HG03378 (cell line): ENCODE results near the gene RCC1.
A peak's percentile ranks its signal among the peaks of the same experiment; 100 is the strongest.
"Not testable (repeated sequence)": the region's sequence is repeated elsewhere in the genome, so short reads cannot be mapped to it uniquely, and the experiment has no call there.

Experiments used
- ATAC-seq: cut with Tn5 transposase; IDR thresholded peaks from one replicate; pipeline ENCODE4 v1.9.1; 2021; ENCODE audit warnings: mild to moderate bottlenecking, moderate library complexity; ENCODE audit not compliant: unreplicated experiment

Gene RCC1, protein sequence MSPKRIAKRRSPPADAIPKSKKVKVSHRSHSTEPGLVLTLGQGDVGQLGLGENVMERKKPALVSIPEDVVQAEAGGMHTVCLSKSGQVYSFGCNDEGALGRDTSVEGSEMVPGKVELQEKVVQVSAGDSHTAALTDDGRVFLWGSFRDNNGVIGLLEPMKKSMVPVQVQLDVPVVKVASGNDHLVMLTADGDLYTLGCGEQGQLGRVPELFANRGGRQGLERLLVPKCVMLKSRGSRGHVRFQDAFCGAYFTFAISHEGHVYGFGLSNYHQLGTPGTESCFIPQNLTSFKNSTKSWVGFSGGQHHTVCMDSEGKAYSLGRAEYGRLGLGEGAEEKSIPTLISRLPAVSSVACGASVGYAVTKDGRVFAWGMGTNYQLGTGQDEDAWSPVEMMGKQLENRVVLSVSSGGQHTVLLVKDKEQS

DNA sequence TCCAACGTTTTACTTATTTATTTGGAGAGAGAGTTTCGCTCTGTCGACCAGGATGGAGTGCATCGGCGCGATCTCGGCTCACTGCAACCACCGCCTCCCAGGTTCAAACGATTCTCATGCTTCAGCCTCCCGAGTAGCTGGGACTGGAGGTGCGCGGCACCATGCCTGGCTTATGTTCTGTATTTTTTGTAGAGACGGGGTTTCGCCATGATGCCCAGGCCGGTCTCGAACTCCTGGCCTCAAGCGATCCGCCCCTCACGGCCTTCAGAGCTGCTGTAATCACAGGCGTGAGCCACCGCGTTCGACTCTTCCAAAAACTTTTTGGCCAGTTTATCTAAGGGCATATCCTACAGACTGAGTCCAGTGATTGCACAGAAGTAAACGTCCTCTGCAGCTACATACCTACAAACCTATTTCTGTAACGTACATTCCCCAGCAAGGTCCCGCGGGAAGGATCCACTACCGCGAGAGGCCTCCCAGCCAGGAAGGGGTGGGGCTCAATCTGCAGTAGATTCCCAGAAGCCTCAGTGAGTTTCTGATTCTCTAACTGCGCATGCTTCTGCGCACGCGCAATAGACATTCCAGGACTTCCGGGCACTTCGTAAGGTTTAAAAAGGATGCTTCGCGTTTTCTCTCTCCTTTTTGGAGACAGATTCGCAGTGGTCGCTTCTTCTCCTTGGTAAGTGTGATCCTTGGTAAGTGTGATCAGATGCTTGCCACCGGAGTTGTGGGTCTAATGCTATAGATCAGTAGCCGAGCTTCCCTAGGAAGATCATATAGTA is at the start of gene RCC1:
Gene RCC1 (plus strand): TSS at position 638 of the 782 bp plus-strand sequence. CDS start 23,824 bp downstream, outside the sequence.
- ATAC-seq, result peak; percentile 69

DNA sequence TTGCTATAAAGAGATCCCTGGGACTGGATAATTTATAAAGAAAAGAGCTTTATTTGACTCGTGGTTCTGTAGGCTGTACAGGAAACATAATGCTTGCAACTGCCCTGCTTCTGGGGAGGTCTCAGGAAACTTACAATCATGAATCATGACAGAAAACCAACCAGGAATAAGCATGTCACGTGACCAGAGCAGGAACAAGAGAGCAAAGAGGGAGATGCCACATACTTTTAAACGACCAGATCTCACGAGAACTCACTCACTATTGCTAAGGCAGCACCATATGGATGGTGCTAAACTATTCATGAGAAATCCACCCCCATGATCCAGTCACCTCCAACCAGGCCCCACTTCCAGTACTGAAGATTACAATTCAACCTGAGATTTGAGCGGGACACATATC is 49.8 kb upstream of the RCC1 start:
- ATAC-seq, result no peak

DNA sequence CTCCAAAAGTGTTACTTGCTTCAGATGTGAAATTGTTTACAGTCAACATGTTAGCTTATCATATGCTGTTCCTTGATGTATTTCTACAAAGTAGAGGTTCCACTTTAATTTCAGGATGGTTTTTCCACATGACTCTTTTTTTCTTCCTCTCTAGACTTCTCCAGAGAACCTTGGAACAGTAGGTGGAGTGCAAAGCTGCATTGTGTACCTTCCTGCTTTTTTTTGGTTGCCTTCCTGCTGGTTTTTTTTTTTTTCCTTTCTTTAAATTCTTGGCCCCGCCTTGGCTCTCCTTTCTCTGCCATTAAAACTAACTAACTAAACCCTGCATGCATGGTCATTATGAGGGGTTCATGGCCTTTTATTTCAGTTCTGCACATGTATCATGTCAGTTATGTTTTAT is 48.2 kb upstream of the RCC1 start:
- ATAC-seq, result no peak

DNA sequence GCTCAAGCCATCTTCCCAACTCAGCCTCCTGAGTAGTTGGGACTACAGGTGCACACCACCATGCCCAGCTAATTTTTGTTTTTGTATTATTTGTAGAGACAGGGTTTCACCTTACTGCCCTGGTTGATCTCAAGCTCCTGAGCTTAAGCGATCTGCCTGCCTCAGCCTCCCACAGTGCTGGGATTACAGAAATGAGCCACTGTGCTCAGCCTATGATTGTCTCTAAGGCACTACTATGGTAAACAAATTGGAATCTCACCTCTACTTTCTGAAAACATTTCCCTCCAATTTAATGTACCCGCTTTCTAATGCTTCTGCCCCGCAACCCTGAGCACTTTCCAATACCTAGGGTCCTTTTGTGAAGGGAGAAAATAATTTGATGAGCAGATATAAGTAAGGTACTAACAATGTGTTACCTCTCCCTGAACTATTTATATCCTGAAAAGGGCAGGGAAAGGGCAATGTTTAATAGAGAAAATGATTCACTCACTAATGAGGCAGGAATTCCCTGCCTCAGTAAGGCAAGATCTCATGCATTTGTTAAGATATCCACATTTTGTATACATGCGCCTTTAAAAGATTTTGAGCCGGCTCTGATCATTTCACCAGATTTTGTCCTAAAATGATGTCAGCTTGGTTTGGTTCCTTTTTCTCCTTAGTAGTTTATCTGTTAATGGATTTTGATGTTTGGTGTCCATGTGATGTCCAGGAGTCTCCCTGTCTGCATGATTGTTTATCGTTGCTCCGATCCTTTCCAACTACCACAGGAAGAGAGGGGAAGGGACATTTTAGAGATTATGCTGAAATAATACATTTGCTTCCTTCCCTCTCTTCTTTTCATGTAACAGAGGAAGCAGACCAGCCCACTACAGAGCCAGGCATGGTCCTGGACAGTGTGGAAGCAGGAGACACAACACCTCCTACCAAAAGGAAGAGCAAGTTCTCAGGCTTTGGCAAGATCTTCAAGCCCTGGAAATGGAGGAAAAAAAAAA is 47.3 kb upstream of the RCC1 start:
- no peak for ATAC-seq

DNA sequence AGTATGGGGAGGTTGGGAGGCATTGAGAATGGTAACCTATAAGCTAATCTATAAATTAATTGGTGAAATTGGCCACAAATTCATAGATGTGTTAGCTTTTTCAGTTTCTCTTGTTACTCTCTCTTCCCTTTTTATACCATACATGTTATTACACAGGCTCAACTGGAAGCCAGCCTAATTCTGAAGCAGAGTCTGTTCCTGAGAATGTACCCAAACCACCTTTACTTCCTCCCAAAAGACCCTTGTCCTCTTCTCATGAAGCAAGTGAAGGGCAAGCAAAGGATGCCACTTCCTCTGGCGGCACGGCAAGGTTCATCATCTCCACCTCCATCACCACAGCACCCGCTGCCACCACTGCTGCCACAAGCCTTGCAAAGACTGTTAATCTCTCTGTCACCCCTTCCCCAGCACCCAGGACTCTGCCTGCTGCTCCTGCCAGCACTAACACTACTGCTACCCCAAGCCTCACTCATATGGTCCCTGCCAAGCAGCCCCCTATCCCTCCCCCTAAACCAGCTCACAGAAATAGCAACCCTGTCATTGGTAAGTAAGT is 39.5 kb upstream of the RCC1 start:
- ATAC-seq, result no peak

DNA sequence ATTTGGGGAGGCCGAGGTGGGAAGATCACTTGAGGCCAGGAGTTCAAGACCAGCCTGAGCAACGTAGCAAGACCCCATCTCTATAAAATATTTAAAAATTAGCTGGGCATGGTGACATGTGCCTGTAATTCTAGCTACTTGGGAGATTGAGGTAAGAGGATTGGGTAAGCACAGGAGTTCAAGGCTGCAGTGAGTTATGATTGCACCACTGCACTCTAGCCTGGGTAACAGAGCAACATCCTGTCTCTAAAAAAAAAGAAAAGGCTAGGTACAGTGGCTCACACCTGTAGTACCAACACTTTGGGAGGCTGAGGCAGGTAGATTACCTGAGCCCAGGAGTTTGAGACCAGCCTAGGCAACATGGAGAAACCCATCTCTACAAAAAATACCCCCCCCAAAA is 35.7 kb upstream of the RCC1 start:
- ATAC-seq, result no peak

DNA sequence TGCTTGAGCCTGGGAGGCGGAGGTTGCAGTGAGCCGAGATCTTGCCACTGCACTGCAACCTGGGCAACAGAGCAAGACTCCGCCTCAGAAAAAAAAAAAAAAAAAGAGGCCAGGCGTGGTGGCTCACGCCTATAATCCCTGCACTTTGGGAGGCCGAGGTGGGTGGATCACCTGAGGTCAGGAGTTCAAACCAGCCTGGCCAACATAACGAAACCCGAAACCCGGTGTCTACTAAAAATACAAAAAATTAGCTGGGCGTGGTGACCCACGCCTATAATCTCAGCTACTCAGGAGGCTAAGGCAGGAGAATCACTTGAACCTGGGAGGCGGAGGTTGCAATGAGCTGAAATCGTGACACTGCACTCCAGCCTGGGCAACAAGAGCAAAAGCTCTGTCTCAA is 26.3 kb upstream of the RCC1 start:
- not testable (repeated sequence) for ATAC-seq

DNA sequence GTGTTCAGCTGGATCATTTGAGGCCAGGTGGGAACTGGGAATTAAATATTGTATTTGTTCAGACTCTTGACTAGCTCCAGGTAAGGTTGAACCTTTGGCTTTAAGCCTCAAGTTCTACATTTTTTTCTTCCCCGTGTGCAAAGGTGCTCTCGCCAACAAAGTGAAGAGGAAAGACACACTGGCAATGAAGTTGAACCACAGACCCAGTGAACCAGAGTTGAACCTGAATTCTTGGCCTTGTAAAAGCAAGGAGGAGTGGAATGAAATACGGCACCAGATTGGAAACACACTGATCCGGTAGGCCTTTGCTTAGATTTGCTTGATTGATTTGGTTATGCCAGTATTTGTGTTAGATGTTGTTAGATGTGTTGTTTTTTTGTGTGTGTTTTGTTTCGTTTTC is 25.5 kb upstream of the RCC1 start:
- no peak for ATAC-seq

DNA sequence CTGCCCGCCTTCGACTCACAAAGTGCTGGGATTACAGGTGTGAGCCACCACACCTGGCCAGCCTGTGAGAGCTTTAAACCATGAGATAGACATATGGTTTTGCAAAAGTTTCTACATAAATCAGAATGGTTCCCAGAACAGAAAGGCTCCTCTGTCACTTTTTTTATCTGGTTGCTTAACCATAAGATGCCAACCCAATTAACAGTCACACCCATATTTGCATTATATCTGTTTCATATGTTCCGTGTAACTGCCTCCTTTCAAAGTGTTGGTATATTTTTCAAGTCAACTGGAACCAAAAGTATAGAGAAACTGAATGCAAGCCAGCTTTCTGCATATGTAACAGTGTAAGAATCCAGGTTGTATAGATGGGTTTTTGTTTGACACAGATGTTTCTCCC is 23.7 kb upstream of the RCC1 start:
- ATAC-seq, result no peak

DNA sequence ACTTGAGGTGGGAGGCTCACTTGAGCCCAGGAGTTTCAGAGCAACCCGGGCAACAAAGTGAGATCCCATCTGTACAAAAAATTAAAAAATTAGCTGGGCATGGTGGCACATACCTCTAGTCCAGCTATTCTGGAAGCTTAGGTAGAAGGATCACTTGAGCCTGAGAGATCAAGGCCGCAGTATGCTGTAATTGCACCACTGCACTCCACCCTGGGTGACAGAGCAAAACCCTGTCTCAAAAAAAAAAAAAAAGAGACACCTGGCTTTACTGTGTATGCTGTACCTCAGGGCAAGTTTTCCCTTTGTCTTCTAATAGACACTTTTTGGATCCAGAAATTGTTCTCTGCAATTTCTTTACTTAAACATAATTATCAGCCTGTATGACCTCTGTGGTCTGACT is 23.1 kb upstream of the RCC1 start:
- ATAC-seq, result no peak

DNA sequence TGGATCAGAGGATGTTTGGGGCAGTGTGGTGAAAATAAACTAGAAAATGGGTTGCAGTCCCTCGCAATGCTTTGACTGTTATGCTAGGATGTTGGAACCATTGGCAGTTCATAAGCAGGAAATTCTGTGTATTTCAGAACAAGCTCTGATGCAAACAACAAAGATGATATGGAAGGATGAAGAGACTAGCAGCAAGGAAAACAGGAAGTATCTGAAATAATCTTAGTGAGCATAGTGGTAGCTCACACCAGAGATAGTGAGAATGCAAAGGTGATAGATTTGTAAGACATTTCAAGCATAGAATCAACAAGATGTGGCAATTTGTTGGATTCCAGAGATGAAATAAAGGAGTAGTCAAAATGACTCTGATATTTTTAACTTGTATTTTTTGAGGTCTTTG is 11.1 kb upstream of the RCC1 start:
- ATAC-seq, result no peak

DNA sequence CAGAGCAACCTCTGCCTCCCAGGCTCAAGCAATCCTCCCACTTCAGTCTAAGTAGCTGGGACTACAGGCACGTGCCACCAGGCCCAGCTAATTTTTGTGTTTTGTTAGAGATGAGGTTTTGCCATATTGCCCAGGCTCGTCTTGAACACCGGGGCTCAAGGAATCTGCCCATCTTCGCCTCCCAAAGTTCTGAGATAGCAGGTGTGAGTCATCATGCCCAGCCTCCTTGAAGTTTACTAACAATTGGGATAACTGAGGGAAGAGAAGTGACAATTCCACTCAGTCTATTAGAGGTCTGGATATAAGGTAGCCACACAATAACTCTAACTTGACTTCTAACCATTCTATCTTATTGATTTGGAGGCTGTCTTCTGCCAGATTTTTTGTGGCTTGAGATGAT is 6.3 kb upstream of the RCC1 start:
- ATAC-seq, result no peak

DNA sequence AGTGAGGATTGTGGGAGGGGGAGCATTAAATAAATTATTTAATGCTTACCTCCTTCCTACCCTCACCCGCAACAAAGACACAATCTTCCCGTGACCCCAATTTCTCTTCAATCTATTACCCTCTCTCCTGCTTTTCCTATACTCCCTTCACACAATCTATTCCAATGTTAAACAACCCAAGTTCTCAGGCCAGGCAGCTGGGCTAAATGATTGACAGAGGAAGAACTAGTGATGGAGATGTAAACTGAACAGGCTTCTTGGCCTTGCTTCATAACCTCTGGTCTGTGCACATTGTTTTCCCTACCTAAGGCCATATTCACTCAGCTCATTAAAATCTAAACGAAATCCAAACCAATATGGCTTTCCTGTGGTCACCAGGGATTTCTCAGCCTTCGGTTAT is 3.9 kb upstream of the RCC1 start:
- ATAC-seq, result no peak

DNA sequence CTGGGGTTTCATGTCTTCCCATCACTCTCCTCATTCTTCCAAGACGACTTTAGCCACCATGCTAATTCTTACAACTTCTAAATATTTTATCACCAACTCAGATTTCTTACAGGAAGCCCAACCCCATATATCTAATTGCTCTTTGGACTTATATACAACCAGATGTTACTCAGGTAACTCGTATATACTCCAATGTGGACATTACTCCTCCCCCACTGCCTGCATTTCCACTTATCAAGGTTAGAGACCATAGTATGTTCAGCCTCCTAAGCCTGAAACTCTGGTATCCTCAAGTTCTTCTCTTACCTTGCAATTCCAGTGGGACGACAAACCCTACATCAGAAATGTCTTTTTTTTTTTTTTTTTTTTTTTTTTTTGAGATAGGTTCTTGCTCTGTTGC is 2.7 kb upstream of the RCC1 start:
- ATAC-seq, result no peak

DNA sequence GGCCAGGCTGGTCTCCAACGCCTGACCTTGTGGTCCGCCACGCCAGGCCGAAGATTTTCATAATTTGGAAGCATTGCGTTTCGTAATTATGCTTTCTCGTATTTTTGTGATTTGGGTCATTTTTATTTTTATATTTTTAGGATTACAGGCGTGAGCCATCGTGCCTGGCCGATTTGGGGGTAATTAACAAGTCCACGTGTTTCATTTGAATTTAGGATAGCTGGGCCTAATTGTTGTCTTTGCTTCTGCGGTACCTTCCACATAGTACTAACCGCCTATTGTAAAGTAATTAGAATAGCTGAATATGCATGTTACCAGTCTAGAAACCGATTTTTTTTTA is 1.0 kb downstream of the RCC1 start:
- no peak for ATAC-seq

DNA sequence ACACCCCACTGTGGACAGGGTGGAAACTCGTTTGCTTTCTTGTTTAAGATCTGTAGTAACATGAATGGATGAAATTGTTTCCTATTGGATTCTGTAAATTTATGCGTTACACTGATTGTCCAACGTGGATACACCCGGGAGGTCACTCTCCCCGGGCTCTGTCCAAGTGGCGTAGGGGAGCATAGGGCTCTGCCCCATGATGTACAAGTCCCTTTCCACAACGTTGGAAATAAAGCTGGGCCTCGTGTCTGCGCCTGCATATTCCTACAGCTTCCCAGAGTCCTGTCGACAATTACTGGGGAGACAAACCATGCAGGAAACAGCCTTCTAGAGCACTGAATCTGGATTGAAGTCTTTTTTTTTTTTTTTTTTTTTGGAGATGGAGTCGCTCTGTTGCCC is 1.4 kb downstream of the RCC1 start:
- ATAC-seq, result no peak

DNA sequence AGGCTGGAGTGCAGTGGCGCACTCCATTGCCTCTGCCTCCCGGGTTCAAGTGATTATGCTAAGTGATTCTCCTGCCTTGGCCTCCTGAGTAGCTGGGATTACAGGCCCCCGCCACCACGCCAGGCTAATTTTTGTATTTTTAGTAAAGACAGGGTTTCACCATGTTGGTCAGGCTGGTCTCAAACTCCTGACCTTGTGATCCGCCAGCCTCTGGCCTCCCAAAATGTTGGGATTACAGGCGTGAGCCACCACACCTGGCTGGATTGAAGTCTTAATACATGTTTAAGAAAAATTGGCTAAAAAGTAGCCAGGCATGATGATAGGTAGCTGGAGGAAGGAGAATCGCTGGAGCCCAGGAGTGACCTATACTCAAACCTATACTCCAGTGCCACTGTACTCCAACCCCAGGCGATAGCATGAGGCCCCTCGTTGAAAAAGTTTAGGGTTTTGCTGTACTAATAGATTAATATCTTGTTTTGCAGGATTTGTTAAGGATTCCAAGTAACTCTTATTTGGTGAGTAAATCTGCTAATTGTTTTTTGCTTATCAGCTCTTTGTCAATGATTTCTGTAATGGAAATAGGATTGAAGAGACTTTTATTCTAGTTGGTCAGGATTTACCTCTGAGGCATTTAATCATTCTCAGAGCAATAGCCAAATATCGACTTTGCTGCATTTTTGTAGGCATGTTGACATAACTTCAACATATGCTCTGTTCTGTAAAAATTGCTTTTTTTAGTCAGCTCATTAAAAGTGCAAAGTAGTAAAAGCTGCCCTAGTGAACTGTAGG is 2.0 kb downstream of the RCC1 start:
- no peak for ATAC-seq

DNA sequence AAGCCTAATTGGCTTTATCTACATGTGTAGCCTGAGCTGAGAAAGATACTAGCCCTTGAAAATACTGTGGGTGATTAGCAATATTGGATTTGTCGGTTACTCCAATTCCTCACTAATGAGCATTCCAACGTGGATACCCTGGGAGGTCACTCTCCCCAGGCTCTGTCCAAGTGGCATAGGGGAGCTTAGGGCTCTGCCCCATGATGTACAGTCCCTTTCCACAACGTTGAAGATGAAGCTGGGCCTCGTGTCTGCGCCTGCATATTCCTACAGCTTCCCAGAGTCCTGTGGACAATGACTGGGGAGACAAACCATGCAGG is 2.6 kb downstream of the RCC1 start:
- no peak for ATAC-seq

DNA sequence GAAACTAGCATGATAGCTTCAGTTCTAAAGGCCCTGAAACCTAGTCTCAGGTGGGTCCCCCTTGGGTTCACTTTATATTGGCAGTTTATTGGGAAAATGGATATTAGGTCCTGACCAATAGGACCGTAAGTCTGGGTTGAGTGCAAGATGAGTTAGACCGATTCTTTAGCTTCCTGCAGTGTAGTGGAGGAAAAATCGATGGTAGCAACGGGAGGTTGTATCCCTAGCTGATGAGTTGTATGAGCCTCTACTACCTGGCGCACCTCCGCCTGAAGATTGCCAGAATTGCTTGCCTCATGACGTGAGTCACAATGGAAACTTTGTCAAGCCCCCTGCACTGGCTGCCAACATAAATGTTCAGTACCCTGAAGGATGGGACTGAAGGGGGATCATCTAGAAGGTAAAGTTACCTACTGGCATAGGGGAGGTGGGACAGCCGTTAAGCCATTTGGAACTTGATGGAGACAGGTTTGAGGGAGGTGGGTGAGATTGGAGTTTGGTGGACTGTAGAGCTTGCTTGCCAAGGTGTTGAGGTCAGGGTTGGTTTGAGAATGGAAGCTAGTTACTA is 3.9 kb downstream of the RCC1 start:
- no peak for ATAC-seq
